ENCODE results near the gene ZBTB7C. TPM values are rescaled to one million over a fixed set of nuclear protein-coding genes. Genes with fewer than 3 reads are reported as not detected.

The ZBTB7C gene
- total RNA-seq, 4 donors from 2014 or later: 38.2 to 92.3 (median 52.4) TPM

DNA sequence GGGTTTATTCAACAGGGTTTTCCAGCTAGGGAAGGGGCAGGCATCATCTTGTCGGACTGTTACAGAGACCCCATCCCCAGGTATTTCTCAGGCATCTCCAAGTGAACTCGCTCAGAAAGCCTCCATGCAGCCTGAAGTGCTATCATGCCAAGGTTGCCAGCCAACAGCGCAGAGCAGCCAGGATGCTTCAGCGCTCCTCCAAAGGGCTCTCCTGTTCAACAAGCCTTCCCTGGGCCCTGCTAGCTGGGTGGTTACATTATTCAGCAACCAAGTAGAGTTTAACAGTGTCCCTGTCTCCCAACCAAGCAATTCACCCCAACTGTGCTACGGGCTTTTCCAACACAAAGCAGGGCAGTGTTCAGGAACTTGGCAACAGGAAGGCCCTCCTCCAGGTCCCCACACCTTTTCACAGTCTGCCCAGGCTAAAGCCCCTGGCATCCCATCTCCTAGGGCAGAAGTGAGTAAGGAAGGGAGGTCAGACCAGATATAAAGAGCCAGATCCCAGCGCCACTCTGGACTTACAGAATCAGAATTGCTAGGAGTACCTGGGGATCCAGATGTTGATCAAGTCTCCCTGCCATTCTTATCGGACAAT, 52.9 kb downstream of the ZBTB7C start:
- TF ChIP-seq CTCF (IDR thresholded peaks at IDR 0.05) (no peak), POLR2A (IDR thresholded peaks at IDR 0.05) (no peak)
- intact Hi-C loops (cut with DNase I): no loop called here
- 91 to 92% methylated on average over 4 to 7 of the region's 7 CpGs for WGBS, 2 donors

GRCh38 chr18:48355276-48356115, 53.7 kb downstream of the ZBTB7C start:
- WGBS, 2 donors: 58 to 77% methylated on average over 10 to 14 of the region's 15 CpGs
- Histone ChIP-seq H3K9me3 (no peaks in the 10 kb centered on the region), H3K4me3 (no peak overlapping the region), H3K4me1 (peaks cover 0 to 37% (median 11%) of the 10 kb centered on the region in 3 donors), H3K27ac (no peak overlapping the region), H3K36me3 (no peaks in the 10 kb centered on the region), H3K27me3 (peaks cover 0 to 5% (median 0%) of the 10 kb centered on the region in 4 donors)
- TF ChIP-seq CTCF (IDR thresholded peaks at IDR 0.05): no peak
- TF ChIP-seq POLR2A (IDR thresholded peaks at IDR 0.05): no peak
- no peak for DNase-seq
- intact Hi-C loops (cut with DNase I): no loop called here

More for the DNA sequence above, 52.9 kb downstream of the ZBTB7C start:
- H3K9me3 ChIP-seq: no peaks in the 10 kb centered on the region
- H3K4me3 ChIP-seq: no peak overlapping the region
- H3K27me3 ChIP-seq: peaks cover 0 to 5% (median 0%) of the 10 kb centered on the region in 4 donors
- no peaks in the 10 kb centered on the region for H3K36me3 ChIP-seq
- H3K27ac ChIP-seq: peak overlapping the region in 1 of 4 donors; percentile 56
- DNase-seq: no peak
- H3K4me1 ChIP-seq: peaks cover 0 to 37% (median 11%) of the 10 kb centered on the region in 3 donors

DNA sequence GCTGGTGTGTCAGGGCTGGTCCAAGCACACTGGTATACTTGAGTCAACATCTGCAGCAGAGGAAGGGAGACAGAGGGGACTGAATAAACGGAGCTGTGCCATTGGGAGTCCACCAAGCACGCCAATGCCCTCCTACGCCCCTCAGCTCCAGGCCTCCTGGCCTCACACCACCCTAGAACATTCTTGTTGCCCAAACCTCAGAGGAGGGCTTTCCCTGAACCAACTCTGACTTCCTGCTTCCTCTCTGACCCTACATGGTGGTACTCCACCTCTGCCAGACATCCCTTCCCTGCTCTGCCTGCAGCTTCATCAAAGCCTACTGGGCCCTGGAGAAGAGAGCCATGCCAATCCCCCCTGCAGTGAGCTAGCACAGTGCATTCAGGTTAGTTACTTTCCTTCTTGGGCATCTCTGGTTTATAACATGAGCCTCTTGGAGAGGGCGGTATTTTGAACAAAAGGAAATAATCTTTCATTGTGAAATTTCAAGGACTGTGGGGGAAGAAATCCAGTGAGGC, 54.4 kb downstream of the ZBTB7C start:
- Histone ChIP-seq H3K27me3 (peaks cover 0 to 5% (median 0%) of the 10 kb centered on the region in 4 donors), H3K27ac (no peak overlapping the region), H3K4me3 (no peak overlapping the region), H3K9me3 (no peaks in the 10 kb centered on the region), H3K4me1 (peaks cover 0 to 37% (median 11%) of the 10 kb centered on the region in 3 donors), H3K36me3 (no peaks in the 10 kb centered on the region)
- 53 to 90% methylated on average over 2 to 4 of the region's 4 CpGs for WGBS, 2 donors
- DNase-seq: no peak
- intact Hi-C loops (cut with DNase I): no loop called here
- TF ChIP-seq CTCF (IDR thresholded peaks at IDR 0.05) (no peak), POLR2A (IDR thresholded peaks at IDR 0.05) (no peak)

- no peak for TF ChIP-seq POLR2A (IDR thresholded peaks at IDR 0.05)
- TF ChIP-seq CTCF (IDR thresholded peaks at IDR 0.05): no peak
- WGBS, 2 donors: 92 to 100% methylated on average over 2 to 4 of the region's 4 CpGs
- no peaks in the 10 kb centered on the region for H3K9me3 ChIP-seq
- peaks cover 0 to 29% (median 11%) of the 10 kb centered on the region in 3 donors for H3K4me1 ChIP-seq
- H3K36me3 ChIP-seq: no peaks in the 10 kb centered on the region
- intact Hi-C loops (cut with DNase I): no loop called here
- H3K27me3 ChIP-seq: peaks cover 0 to 5% (median 0%) of the 10 kb centered on the region in 4 donors
- no peak for DNase-seq
- no peak overlapping the region for H3K4me3 ChIP-seq
- no peak overlapping the region for H3K27ac ChIP-seq
Observed at GRCh38 chr18:48352051-48352755, 57.0 kb downstream of the ZBTB7C start.

Measured in esophagus squamous epithelium (tissue), 5 donors.